Body of pancreas (tissue), 4 donors: Measurements from ENCODE around the gene TMEM150C.

Experiments used
- POLR2A ChIP-seq, 3 donors: fragments of 450-650 bp; IDR thresholded peaks; one replicate each; pipeline ENCODE4 v1.6.1; 2016; ENCODE audit warnings: antibody characterized with exemption in 3 of 3, mild to moderate bottlenecking in 2 of 3
- TF ChIP-seq, protein P1 (sequence below), 7 experiments: fragments of 450-650 bp in 4 of 7; fragments of 200-600 bp in 3 of 7; sonication (generic) in 3 of 7; IDR thresholded peaks; one replicate each; pipeline ENCODE4 v1.5.1; 2016 to 2019; ENCODE audit warnings: antibody characterized with exemption in 7 of 7

DNA sequence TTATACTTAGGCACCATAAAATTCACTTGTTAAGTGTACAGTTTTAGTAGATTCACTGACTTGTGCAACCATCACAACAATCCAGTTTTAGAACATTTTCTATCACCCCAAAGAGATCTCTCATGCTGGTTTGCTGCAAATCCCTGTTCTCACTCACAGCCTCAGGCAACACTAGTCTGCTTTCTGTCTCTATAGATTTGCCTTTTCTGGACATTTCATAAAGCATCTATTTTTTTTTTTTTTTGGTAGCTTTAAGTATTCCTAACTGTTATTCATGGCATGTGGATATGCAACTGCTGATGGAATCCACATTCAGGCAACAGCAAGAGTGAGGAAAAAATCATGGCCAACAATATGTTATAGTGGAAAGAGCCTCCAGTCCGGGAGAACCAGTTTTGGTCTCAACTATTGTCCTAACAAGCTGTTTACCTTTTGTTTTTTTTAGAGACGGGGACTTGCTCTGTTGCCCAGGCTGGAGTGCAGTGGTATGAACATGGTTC, 27.0 kb upstream of the TMEM150C start:
- TF ChIP-seq, protein P1, sequence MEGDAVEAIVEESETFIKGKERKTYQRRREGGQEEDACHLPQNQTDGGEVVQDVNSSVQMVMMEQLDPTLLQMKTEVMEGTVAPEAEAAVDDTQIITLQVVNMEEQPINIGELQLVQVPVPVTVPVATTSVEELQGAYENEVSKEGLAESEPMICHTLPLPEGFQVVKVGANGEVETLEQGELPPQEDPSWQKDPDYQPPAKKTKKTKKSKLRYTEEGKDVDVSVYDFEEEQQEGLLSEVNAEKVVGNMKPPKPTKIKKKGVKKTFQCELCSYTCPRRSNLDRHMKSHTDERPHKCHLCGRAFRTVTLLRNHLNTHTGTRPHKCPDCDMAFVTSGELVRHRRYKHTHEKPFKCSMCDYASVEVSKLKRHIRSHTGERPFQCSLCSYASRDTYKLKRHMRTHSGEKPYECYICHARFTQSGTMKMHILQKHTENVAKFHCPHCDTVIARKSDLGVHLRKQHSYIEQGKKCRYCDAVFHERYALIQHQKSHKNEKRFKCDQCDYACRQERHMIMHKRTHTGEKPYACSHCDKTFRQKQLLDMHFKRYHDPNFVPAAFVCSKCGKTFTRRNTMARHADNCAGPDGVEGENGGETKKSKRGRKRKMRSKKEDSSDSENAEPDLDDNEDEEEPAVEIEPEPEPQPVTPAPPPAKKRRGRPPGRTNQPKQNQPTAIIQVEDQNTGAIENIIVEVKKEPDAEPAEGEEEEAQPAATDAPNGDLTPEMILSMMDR (IDR thresholded peaks at IDR 0.05): no peak
- TF ChIP-seq POLR2A (IDR thresholded peaks at IDR 0.05): no peak
